ENCODE results near the gene VPS13A.
A peak's percentile ranks its signal among the peaks of the same experiment; 100 is the strongest.

The VPS13A gene

DNA sequence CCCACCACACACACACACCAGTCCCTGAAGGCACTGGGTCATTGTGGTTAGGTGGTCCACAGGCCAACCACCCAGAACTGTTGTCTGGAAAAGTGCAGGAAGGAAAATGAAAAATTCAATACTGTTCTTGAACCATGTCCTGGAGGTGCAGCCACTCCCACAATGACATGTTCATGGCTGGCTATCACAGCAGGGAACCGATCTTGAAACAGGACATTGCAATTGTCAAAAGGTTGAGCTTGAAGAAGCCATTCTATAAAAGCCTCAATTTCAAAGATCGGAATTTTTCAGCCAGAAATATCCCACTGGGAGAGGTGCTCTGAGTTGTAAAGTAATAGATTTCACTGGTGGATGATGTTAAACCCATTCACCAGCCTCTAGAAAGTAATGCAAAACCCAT lies 252.6 kb downstream of the VPS13A start:
- TF ChIP-seq TAF1 (IDR thresholded peaks at IDR 0.05; ENCODE audit: low read depth) (no peak), RAD21 (IDR thresholded peaks at IDR 0.05; ENCODE audit: low read depth) (no peak), FOXM1 (IDR thresholded peaks at IDR 0.05; ENCODE audit: borderline replicate concordance, low read depth) (peak; percentile 73), CEBPB (IDR thresholded peaks at IDR 0.05) (peak; percentile 49; the same call in 1 of the 2 replicates), TCF12 (IDR thresholded peaks at IDR 0.05; ENCODE audit: low read depth) (peak; percentile 74), ZBTB7A (IDR thresholded peaks at IDR 0.05; ENCODE audit: low read depth) (no peak), EGR1 (IDR thresholded peaks at IDR 0.05) (no peak), EP300 (IDR thresholded peaks at IDR 0.05; ENCODE audit: borderline replicate concordance) (peak; percentile 82), TEAD4 (IDR thresholded peaks at IDR 0.05) (peak; percentile 43; the same call in 1 of the 2 replicates), NFIC (IDR thresholded peaks at IDR 0.05) (peak; percentile 66)
- TF ChIP-seq, protein P1, sequence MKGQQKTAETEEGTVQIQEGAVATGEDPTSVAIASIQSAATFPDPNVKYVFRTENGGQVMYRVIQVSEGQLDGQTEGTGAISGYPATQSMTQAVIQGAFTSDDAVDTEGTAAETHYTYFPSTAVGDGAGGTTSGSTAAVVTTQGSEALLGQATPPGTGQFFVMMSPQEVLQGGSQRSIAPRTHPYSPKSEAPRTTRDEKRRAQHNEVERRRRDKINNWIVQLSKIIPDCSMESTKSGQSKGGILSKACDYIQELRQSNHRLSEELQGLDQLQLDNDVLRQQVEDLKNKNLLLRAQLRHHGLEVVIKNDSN (IDR thresholded peaks at IDR 0.05) = no peak
- TF ChIP-seq, protein P2, sequence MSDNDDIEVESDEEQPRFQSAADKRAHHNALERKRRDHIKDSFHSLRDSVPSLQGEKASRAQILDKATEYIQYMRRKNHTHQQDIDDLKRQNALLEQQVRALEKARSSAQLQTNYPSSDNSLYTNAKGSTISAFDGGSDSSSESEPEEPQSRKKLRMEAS (IDR thresholded peaks at IDR 0.05) = peak; percentile 13; the same call in 1 of the 2 replicates

DNA sequence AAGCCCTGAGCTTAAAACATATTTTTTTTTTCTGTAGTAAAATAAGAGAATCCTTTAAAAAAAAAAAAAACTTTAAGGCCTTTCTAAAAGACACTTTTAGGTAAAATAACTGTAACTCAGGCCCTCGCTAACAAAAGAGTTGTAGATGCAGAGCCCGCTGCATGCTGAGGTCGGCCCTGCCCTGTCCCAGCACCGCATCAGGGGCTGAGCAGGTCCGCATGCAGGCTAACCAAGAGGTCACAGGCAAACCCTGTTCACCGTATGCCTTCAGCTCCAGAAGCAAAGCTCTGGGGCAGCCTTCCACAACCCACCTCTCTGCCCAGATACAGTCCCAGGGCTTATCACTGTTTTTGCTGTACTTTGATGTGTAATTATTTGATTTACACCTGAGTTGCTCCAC lies 254.7 kb downstream of the VPS13A start:
- TF ChIP-seq RAD21 (IDR thresholded peaks at IDR 0.05; ENCODE audit: low read depth) = no peak
- TF ChIP-seq TAF1 (IDR thresholded peaks at IDR 0.05; ENCODE audit: low read depth) = no peak
- TF ChIP-seq NFIC (IDR thresholded peaks at IDR 0.05) = no peak
- TF ChIP-seq TEAD4 (IDR thresholded peaks at IDR 0.05) = no peak
- TF ChIP-seq EGR1 (IDR thresholded peaks at IDR 0.05) = no peak
- TF ChIP-seq YY1 (IDR thresholded peaks at IDR 0.05; ENCODE audit: low read depth) = no peak
- TF ChIP-seq FOXM1 (IDR thresholded peaks at IDR 0.05; ENCODE audit: borderline replicate concordance, low read depth) = no peak
- TF ChIP-seq EP300 (IDR thresholded peaks at IDR 0.05; ENCODE audit: borderline replicate concordance) = no peak
- TF ChIP-seq, protein P3, sequence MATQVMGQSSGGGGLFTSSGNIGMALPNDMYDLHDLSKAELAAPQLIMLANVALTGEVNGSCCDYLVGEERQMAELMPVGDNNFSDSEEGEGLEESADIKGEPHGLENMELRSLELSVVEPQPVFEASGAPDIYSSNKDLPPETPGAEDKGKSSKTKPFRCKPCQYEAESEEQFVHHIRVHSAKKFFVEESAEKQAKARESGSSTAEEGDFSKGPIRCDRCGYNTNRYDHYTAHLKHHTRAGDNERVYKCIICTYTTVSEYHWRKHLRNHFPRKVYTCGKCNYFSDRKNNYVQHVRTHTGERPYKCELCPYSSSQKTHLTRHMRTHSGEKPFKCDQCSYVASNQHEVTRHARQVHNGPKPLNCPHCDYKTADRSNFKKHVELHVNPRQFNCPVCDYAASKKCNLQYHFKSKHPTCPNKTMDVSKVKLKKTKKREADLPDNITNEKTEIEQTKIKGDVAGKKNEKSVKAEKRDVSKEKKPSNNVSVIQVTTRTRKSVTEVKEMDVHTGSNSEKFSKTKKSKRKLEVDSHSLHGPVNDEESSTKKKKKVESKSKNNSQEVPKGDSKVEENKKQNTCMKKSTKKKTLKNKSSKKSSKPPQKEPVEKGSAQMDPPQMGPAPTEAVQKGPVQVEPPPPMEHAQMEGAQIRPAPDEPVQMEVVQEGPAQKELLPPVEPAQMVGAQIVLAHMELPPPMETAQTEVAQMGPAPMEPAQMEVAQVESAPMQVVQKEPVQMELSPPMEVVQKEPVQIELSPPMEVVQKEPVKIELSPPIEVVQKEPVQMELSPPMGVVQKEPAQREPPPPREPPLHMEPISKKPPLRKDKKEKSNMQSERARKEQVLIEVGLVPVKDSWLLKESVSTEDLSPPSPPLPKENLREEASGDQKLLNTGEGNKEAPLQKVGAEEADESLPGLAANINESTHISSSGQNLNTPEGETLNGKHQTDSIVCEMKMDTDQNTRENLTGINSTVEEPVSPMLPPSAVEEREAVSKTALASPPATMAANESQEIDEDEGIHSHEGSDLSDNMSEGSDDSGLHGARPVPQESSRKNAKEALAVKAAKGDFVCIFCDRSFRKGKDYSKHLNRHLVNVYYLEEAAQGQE (IDR thresholded peaks at IDR 0.05; ENCODE audit: low read depth) = no peak
- no peak for TF ChIP-seq TCF12 (IDR thresholded peaks at IDR 0.05; ENCODE audit: low read depth)
- TF ChIP-seq CREB1 (IDR thresholded peaks at IDR 0.05; ENCODE audit: low read depth) = no peak
- no peak for TF ChIP-seq CEBPB (IDR thresholded peaks at IDR 0.05)
- TF ChIP-seq, protein P1 (IDR thresholded peaks at IDR 0.05) = no peak
- no peak for TF ChIP-seq ZBTB7A (IDR thresholded peaks at IDR 0.05; ENCODE audit: low read depth)
- TF ChIP-seq, protein P2 (IDR thresholded peaks at IDR 0.05) = no peak

DNA sequence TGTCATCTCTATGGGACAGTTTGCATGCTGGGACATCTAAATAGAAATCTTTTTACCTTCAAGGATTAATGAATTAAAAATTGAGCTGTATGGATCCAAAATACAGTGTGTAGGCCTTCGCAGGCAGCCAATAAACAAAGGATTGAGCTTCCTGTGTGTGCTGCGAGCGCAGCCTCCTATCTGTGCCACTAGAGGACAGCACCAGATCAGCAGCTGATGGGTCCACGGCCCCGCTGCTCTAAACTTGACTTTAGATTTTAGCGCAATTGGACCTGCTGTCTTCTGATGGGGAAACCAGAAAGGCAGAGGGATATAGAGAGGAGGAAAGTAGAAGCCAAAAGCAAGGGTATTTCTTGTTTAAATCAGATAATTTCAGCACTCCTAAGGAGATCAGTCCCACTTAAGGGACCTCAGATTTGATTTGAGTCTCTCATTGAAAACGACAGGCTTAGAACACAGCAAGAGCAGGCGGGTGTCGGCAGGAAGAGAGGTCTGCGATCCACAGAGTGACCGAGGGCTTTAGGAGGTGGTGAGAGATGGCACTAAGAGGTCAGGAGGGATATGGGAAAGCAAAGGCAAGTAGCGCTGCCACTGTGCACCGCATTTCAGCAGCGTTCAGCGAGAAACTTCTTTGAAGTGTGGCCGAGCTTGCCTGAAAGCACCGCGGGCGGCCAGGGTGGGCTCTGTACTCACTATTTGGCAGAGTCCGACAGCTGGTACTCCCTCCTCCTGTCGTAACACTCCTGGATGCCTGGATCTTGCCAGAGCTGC lies 256.5 kb downstream of the VPS13A start:
- peak; percentile 99 for TF ChIP-seq RAD21 (IDR thresholded peaks at IDR 0.05; ENCODE audit: low read depth)
- TF ChIP-seq, protein P3 (IDR thresholded peaks at IDR 0.05; ENCODE audit: low read depth) = no peak

DNA sequence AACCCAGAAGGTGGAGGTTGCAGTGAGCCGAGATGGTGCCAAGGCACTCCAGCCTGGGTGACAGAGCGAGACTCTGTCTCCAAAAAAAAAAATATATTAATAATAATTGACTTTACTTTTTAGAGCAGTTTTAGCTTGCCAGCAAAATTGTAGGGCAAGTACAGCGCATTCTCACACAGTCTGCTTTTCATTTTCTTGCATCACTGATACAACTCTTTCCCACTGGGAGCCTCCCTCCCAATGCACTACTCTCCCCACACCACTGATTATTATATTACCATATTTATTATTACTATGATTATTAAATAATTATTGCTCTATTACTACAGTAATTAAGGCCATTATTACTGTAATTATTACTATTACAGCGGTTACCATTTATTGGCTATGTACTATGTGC lies 257.9 kb downstream of the VPS13A start:
- TF ChIP-seq NFIC (IDR thresholded peaks at IDR 0.05) (no peak), CREB1 (IDR thresholded peaks at IDR 0.05; ENCODE audit: low read depth) (no peak), RAD21 (IDR thresholded peaks at IDR 0.05; ENCODE audit: low read depth) (no peak), EP300 (IDR thresholded peaks at IDR 0.05; ENCODE audit: borderline replicate concordance) (no peak), TEAD4 (IDR thresholded peaks at IDR 0.05) (no peak), CEBPB (IDR thresholded peaks at IDR 0.05) (no peak), TAF1 (IDR thresholded peaks at IDR 0.05; ENCODE audit: low read depth) (no peak), YY1 (IDR thresholded peaks at IDR 0.05; ENCODE audit: low read depth) (no peak), ZBTB7A (IDR thresholded peaks at IDR 0.05; ENCODE audit: low read depth) (no peak), EGR1 (IDR thresholded peaks at IDR 0.05) (no peak), TCF12 (IDR thresholded peaks at IDR 0.05; ENCODE audit: low read depth) (no peak), FOXM1 (IDR thresholded peaks at IDR 0.05; ENCODE audit: borderline replicate concordance, low read depth) (no peak)
- TF ChIP-seq, protein P3 (IDR thresholded peaks at IDR 0.05; ENCODE audit: low read depth) = no peak
- TF ChIP-seq, protein P2 (IDR thresholded peaks at IDR 0.05) = no peak
- TF ChIP-seq, protein P1 (IDR thresholded peaks at IDR 0.05) = no peak
